ENCODE data around the gene LPAR2. TPM values are rescaled to one million over a fixed set of nuclear protein-coding genes. Genes with fewer than 3 reads are reported as not detected.

Gene LPAR2
- total and polyA plus RNA-seq, 2 donors (not counting 3 experiments of a cell fraction or from before 2014, with no cell fraction given): 4.7 to 5.0 TPM

DNA sequence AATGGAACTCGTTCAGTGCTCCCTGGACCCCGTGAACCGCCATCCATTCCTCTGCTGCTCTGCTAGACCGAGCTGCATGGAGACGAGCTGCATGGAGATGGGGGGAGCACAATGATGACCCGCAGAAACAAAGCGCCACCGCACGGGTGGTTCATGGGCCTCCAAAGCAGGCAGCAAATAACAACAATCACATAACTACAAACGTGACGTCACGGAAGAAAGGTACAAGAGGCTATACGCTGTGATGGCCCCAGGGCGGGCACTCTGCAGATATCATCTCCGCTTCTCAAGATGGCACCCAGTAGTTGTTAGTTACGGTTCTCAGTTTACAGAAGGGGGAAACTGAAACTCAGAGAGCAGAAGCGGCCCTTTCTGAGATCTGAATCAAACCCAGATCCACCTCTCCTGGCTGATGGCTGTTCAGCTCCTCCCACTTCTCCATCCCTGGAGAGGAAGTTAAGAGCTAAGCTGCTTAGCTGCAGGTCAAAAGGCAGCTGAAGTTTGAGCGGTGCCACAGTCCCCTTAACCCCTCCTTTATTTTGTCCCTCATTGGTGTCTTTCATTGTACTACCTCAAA is 33.7 kb upstream of the LPAR2 start:
- Histone ChIP-seq H3K4me1 (ENCODE audit: control insufficient read depth, extremely low read depth, insufficient read depth, low read length) (peaks cover 3% of the 10 kb centered on the region), H3K9me3 (replicated peaks; ENCODE audit: control insufficient read depth, insufficient read depth, low read length) (no peaks in the 10 kb centered on the region), H3K79me2 (ENCODE audit: control insufficient read depth, insufficient read depth, low read length) (peaks cover 22% of the 10 kb centered on the region), H3K4me2 (ENCODE audit: insufficient read depth, low read length) (no peak overlapping the region), H3K27ac (ENCODE audit: insufficient read depth, low read depth, low read length) (no peak overlapping the region), H2AFZ (ENCODE audit: low read depth, low read length) (no peak overlapping the region), H3K9ac (replicated peaks; ENCODE audit: extremely low read depth, insufficient read depth, low read length) (no peak overlapping the region), H3K27me3 (ENCODE audit: control insufficient read depth in 2 of 2, insufficient read depth in 2 of 2, low read length in 2 of 2) (no peaks in the 10 kb centered on the region), H3K9me1 (replicated peaks; ENCODE audit: control insufficient read depth, extremely low read depth, insufficient read depth, low read length) (no peaks in the 10 kb centered on the region), H3K36me3 (ENCODE audit: control insufficient read depth in 2 of 2, extremely low read depth in 1 of 2, insufficient read depth in 2 of 2, low read length in 2 of 2) (peaks cover 6 to 20% of the 10 kb centered on the region in 2 experiments), H4K20me1 (replicated peaks; ENCODE audit: control insufficient read depth, extremely low read depth, insufficient read depth, low read length) (no peaks in the 10 kb centered on the region), H3K4me3 (replicated peaks in 1 of 3; ENCODE audit: insufficient read depth in 1 of 3, low read depth in 1 of 3, low read length in 3 of 3) (no peak overlapping the region)
- no TSS peak for BruUV-seq (replicated peaks)
- ChIA-PET CTCF (no interaction called here), POLR2A (no interaction called here)
- dilution Hi-C loops (cut with MboI; ENCODE audit: extremely low pct_ligation_motif_present, low sequenced_read_pairs): no loop called here
- TF ChIP-seq JUN (IDR thresholded peaks at IDR 0.05; ENCODE audit: borderline replicate concordance, insufficient read depth, insufficient read length, low read depth) (no peak), EZH2 (IDR thresholded peaks at IDR 0.05; ENCODE audit: borderline replicate concordance, low read depth, low read length, severe bottlenecking) (no peak), MYC (IDR thresholded peaks at IDR 0.05; ENCODE audit: low read depth, low read length) (no peak), FOS (IDR thresholded peaks at IDR 0.05; ENCODE audit: borderline replicate concordance, insufficient read depth, low read length) (no peak), POLR2A (IDR thresholded peaks at IDR 0.05; ENCODE audit: low read depth, low read length) (no peak), POLR2AphosphoS5 (IDR thresholded peaks at IDR 0.05; ENCODE audit: insufficient read depth, low read depth, low read length) (no peak), GATA2 (IDR thresholded peaks at IDR 0.05; ENCODE audit: insufficient read depth, insufficient read length, low read depth, low read length) (no peak)
- TF ChIP-seq, protein P1, sequence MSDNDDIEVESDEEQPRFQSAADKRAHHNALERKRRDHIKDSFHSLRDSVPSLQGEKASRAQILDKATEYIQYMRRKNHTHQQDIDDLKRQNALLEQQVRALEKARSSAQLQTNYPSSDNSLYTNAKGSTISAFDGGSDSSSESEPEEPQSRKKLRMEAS (IDR thresholded peaks at IDR 0.05; ENCODE audit: insufficient read depth, insufficient read length): no peak
- TF ChIP-seq, protein P2, sequence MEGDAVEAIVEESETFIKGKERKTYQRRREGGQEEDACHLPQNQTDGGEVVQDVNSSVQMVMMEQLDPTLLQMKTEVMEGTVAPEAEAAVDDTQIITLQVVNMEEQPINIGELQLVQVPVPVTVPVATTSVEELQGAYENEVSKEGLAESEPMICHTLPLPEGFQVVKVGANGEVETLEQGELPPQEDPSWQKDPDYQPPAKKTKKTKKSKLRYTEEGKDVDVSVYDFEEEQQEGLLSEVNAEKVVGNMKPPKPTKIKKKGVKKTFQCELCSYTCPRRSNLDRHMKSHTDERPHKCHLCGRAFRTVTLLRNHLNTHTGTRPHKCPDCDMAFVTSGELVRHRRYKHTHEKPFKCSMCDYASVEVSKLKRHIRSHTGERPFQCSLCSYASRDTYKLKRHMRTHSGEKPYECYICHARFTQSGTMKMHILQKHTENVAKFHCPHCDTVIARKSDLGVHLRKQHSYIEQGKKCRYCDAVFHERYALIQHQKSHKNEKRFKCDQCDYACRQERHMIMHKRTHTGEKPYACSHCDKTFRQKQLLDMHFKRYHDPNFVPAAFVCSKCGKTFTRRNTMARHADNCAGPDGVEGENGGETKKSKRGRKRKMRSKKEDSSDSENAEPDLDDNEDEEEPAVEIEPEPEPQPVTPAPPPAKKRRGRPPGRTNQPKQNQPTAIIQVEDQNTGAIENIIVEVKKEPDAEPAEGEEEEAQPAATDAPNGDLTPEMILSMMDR (IDR thresholded peaks at IDR 0.05; ENCODE audit: extremely low read depth in 1 of 2, insufficient read depth in 1 of 2, low read depth in 1 of 2, low read length in 2 of 2): no peak
- no peak for DNase-seq (ENCODE audit: low read depth, low spot score)
- FAIRE-seq: no peak
- intact Hi-C loops (cut with micrococcal nuclease): loop anchor here (2.0 to 10.0 kb wide), 2 partner anchors 205 to 243 kb away; partner anchors contain the start of gene ZNF93

All from endothelial cell of umbilical vein (primary cell).